K562 (cell line): ENCODE measurements around the gene DUSP16. TPM values are rescaled to one million over a fixed set of nuclear protein-coding genes. Genes with fewer than 3 reads are reported as not detected.

ENCODE experiments used
- ATAC-seq: fragments of 200-7000 bp; cut with Tn5 transposase; 3 replicates; pipeline ENCODE4 v1.9.1; 2020; ENCODE audit warnings: moderate library complexity
- BruUV-seq: library from RNA; stranded (reverse); fragments of 400-500 nt; replicated peaks from 2 replicates; lab custom pipeline; 2021; lab: Mats Ljungman, UMichigan
- CTCF ChIA-PET: fragments of 300-600 bp; formaldehyde crosslinking; extraction: SDS; loops from one replicate; lab custom pipeline; 2021; ENCODE audit warnings: low intra/inter-chr PET ratio; lab: Yijun Ruan, JAX
- POLR2A ChIA-PET: fragments of 300-600, 350-650 bp; sonication (Branson Sonifier 250); formaldehyde crosslinking; extraction: SDS; loops from one replicate; lab custom pipeline; 2021; ENCODE audit warnings: antibody characterized with exemption, inconsistent platforms; lab: Yijun Ruan, JAX
- DNase-seq, 4 experiments: peaks; one replicate each; pipeline versions ENCODE4 v3.0.0 to v3.0.0-alpha.2; 2011 to 2018; ENCODE audit warnings: low spot score in 3 of 4, mixed read lengths in 3 of 4; ENCODE audit errors: extremely low read depth in 1 of 4
- FAIRE-seq: peaks from 2 replicates; lab custom pipeline; 2011; peaks lifted over from hg19 to GRCh38; lab: Jason Lieb, UNC
- H2AFZ ChIP-seq: 2 replicates; pipeline ENCODE4 v1.6.0; 2011; ENCODE audit warnings: low read depth, low read length, control low read depth, inconsistent platforms
- H3K27ac ChIP-seq: fragments of 200-600 bp; 3 replicates; pipeline ENCODE4 v1.8.0; 2011; ENCODE audit warnings: low read depth, mild to moderate bottlenecking, control low read depth, inconsistent platforms, low read length, moderate library complexity, mixed read lengths; ENCODE audit errors: extremely low read depth
- H3K27me3 ChIP-seq, 2 experiments: fragments of 300-600 bp in 1 of 2; 2 replicates in 1 of 2; 3 replicates in 1 of 2; pipeline versions ENCODE4 v1.6.0 to v1.8.0; 2011; ENCODE audit warnings: inconsistent platforms in 2 of 2, low read length in 2 of 2, mild to moderate bottlenecking in 1 of 2, mixed read lengths in 1 of 2, moderate library complexity in 1 of 2; ENCODE audit not compliant: control insufficient read depth in 2 of 2, insufficient read depth in 2 of 2
- H3K36me3 ChIP-seq: fragments of 300-600 bp; 3 replicates; pipeline ENCODE4 v1.8.0; 2011; ENCODE audit warnings: mild to moderate bottlenecking, low read length, inconsistent platforms; ENCODE audit not compliant: control insufficient read depth, insufficient read depth
- H3K4me1 ChIP-seq, 2 experiments: fragments of 200-600 bp in 1 of 2; replicated peaks in 1 of 2; 2 replicates in 1 of 2; 3 replicates in 1 of 2; pipeline versions ENCODE4 v1.5.1 to v1.8.0; 2011; ENCODE audit warnings: inconsistent platforms in 2 of 2, low read length in 2 of 2, mild to moderate bottlenecking in 1 of 2, mixed read lengths in 1 of 2, moderate library complexity in 1 of 2; ENCODE audit not compliant: control insufficient read depth in 2 of 2, insufficient read depth in 2 of 2
- H3K4me2 ChIP-seq: 2 replicates; pipeline ENCODE4 v1.6.1; 2011; ENCODE audit warnings: low read length, control low read depth, inconsistent platforms, mixed read lengths; ENCODE audit not compliant: insufficient read depth
- H3K4me3 ChIP-seq: fragments of 200-600 bp; sonication (generic), shearing (Covaris generic); 2 replicates; pipeline ENCODE4 v1.5.1; 2016; ENCODE audit warnings: control low read depth, inconsistent platforms
- H3K79me2 ChIP-seq: fragments of 200-600 bp; 3 replicates; pipeline ENCODE4 v1.8.0; 2011; ENCODE audit warnings: low read length, inconsistent platforms; ENCODE audit not compliant: control insufficient read depth, insufficient read depth
- H3K9ac ChIP-seq, 2 experiments: 2 replicates each; pipeline versions ENCODE4 v1.6.0 to v1.6.1; 2011; ENCODE audit warnings: low read depth in 2 of 2, low read length in 2 of 2, control low read depth in 1 of 2, inconsistent platforms in 1 of 2, mild to moderate bottlenecking in 1 of 2, mixed read lengths in 1 of 2; ENCODE audit not compliant: insufficient read depth in 1 of 2
- H3K9me1 ChIP-seq: one replicate; pipeline ENCODE4 v1.6.0; 2011; ENCODE audit warnings: inconsistent platforms, mild to moderate bottlenecking, low read length, moderate library complexity; ENCODE audit not compliant: control insufficient read depth, insufficient read depth
- H3K9me3 ChIP-seq: replicated peaks from 2 replicates; pipeline ENCODE4 v1.5.1; 2011; ENCODE audit warnings: low read depth, low read length, inconsistent platforms; ENCODE audit not compliant: control insufficient read depth, insufficient read depth
- H4K20me1 ChIP-seq: replicated peaks from 2 replicates; pipeline ENCODE4 v1.6.1; 2011; ENCODE audit warnings: low read length, inconsistent platforms, mixed read lengths; ENCODE audit not compliant: control insufficient read depth, insufficient read depth
- BMI1 ChIP-seq: fragments of 150-350 bp; IDR thresholded peaks from 2 replicates; pipeline ENCODE4 v1.6.1; 2014; ENCODE audit warnings: low read length
- DMBX1 ChIP-seq: fragments of 250-450 bp; sonication (Bioruptor Pico); IDR thresholded peaks from 2 replicates; pipeline ENCODE4 v1.8.0; 2022; ENCODE audit warnings: inconsistent platforms, mild to moderate bottlenecking, moderate library complexity, borderline replicate concordance
- KLF16 ChIP-seq: IDR thresholded peaks from 2 replicates; pipeline ENCODE4 v1.6.1; 2016; ENCODE audit warnings: antibody characterized with exemption
- SRSF9 ChIP-seq: fragments of 200-400 bp; formaldehyde crosslinking; IDR thresholded peaks from 2 replicates; pipeline ENCODE4 v1.6.1; 2017; ENCODE audit warnings: low read depth, low read length, borderline replicate concordance
- ZFP30 ChIP-seq: fragments of 250-450 bp; sonication (Bioruptor Pico); IDR thresholded peaks from 2 replicates; pipeline ENCODE4 v1.8.0; 2022; ENCODE audit warnings: moderate library complexity, mild to moderate bottlenecking, inconsistent platforms, borderline replicate concordance
- ZNF584 ChIP-seq: fragments of 200-800 bp; sonication (Bioruptor generic); IDR thresholded peaks from 2 replicates; pipeline ENCODE4 v1.6.1; 2016; ENCODE audit warnings: low read depth, mild to moderate bottlenecking, missing genetic modification characterization, missing compliant biosample characterization
- ZNF77 ChIP-seq: fragments of 250-450 bp; sonication (Bioruptor Pico); IDR thresholded peaks from 2 replicates; pipeline ENCODE4 v1.5.0; 2020
- WGBS: fragments of 100-300 bp; shearing (Covaris generic); methylation state at CpG from one replicate; pipeline ENCODE4 v1.1.6; 2016; ENCODE audit warnings: low coverage, mixed read lengths; ENCODE audit not compliant: insufficient coverage; ENCODE audit errors: missing lambda C conversion rate; 5-methylcytosine and 5-hydroxymethylcytosine counted together
- in situ Hi-C: fragments of 300-500 bp; cut with MboI; formaldehyde crosslinking; loops from 4 replicates; pipeline ENCODE4 v1.15.0; 2018; ENCODE audit warnings: inconsistent platforms, mixed read lengths
- intact Hi-C: fragments of 100-400 bp; cut with micrococcal nuclease; formaldehyde crosslinking; loops from 2 replicates; pipeline ENCODE4 v1.14.2; 2022
- polyA plus RNA-seq, 8 experiments: library from polyadenylated mRNA; depleted of rRNA in 4 of 8; stranded (reverse) in 5 of 8; unstranded in 3 of 8; fragments of >200 nt; fragmentation: Nextera tagmentation in 2 of 8; fragmentation: Illumina TruSeq in 1 of 8; extraction: Ambion mirVana in 2 of 8; extraction: Trizol in 1 of 8; gene quantifications; 2 replicates each; pipeline versions ENCODE4 v1.2.1 to v1.2.3, GENCODE V29; 2011 to 2014; ENCODE audit warnings: inconsistent platforms in 1 of 8, missing spikeins in 1 of 8
- total RNA-seq, 7 experiments: library from RNA; depleted of rRNA in 6 of 7; stranded (reverse); fragments of >200 nt in 6 of 7; fragmentation: Illumina TruSeq in 2 of 7; extraction: Trizol in 2 of 7; gene quantifications; 2 replicates each; pipeline versions ENCODE4 v1.2.1 to v1.2.3, GENCODE V29; 2011 to 2021; ENCODE audit warnings: low replicate concordance in 1 of 7
- TF ChIP-seq, protein P1 (sequence below): fragments of 450-650 bp; IDR thresholded peaks from 2 replicates; pipeline ENCODE4 v1.6.1; 2016; ENCODE audit warnings: low read depth
- TF ChIP-seq, protein P2 (sequence below): IDR thresholded peaks from 3 replicates; pipeline ENCODE4 v1.6.1; 2011; ENCODE audit warnings: borderline replicate concordance, mild to moderate bottlenecking, moderate library complexity; ENCODE audit not compliant: insufficient read length; ENCODE audit errors: extremely low read depth

Gene DUSP16
- total and polyA plus RNA-seq, 9 of the 15 experiments (the other 6 are each of a cell fraction or from before 2014, with no cell fraction given), result 0.70 to 12.3 (median 5.7) TPM

DNA sequence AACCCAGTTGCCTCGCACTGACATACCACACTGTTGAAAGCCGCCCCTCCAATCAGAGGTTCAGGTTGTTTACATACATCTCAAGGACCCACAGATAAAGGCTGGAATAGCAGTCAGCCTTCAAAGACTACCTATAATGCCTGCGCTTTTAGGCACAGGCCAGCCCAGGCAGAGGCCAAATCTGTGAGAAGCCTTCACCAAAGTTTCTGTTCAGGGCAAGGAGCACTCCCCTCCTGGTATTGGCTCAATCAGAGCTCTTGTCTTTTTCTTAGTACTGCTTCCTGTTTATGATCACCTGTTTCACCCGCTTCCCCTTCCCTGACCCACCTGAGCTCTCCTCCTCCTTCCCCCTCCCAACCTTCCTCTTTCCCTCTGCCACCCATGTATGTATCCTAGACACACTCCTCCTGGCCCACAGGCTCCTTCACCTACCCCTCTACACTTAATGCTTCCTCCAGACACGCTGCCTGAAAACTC, 34.8 kb downstream of the DUSP16 start:
- Histone ChIP-seq H2AFZ (no peak overlapping the region), H3K9ac (no peak overlapping the region; a peak in 1 of 4 replicates), H3K79me2 (no peaks in the 10 kb centered on the region), H3K4me1 (no peaks in the 10 kb centered on the region; a peak in 1 of 5 replicates), H3K9me3 (no peaks in the 10 kb centered on the region), H3K9me1 (peaks cover 3% of the 10 kb centered on the region), H4K20me1 (no peaks in the 10 kb centered on the region), H3K36me3 (no peaks in the 10 kb centered on the region), H3K27ac (no peak overlapping the region), H3K27me3 (no peaks in the 10 kb centered on the region), H3K4me2 (no peak overlapping the region), H3K4me3 (no peak overlapping the region)
- ChIA-PET CTCF (no interaction called here), POLR2A (no interaction called here)
- BruUV-seq, result no TSS peak
- intact Hi-C loops (no loop called here), in situ Hi-C loops (no loop called here)
- ATAC-seq, result peak; percentile 23; the same call in 2 of the 3 replicates
- WGBS, result 67% methylated on average over 4 of the region's 5 CpGs
- FAIRE-seq, result no peak
- TF ChIP-seq DMBX1 (no peak), SRSF9 (no peak), ZNF77 (CRISPR knock-in tag) (no peak), BMI1 (no peak), ZNF584 (CRISPR knock-in tag) (no peak), ZFP30 (no peak), KLF16 (no peak)
- TF ChIP-seq, protein P1, sequence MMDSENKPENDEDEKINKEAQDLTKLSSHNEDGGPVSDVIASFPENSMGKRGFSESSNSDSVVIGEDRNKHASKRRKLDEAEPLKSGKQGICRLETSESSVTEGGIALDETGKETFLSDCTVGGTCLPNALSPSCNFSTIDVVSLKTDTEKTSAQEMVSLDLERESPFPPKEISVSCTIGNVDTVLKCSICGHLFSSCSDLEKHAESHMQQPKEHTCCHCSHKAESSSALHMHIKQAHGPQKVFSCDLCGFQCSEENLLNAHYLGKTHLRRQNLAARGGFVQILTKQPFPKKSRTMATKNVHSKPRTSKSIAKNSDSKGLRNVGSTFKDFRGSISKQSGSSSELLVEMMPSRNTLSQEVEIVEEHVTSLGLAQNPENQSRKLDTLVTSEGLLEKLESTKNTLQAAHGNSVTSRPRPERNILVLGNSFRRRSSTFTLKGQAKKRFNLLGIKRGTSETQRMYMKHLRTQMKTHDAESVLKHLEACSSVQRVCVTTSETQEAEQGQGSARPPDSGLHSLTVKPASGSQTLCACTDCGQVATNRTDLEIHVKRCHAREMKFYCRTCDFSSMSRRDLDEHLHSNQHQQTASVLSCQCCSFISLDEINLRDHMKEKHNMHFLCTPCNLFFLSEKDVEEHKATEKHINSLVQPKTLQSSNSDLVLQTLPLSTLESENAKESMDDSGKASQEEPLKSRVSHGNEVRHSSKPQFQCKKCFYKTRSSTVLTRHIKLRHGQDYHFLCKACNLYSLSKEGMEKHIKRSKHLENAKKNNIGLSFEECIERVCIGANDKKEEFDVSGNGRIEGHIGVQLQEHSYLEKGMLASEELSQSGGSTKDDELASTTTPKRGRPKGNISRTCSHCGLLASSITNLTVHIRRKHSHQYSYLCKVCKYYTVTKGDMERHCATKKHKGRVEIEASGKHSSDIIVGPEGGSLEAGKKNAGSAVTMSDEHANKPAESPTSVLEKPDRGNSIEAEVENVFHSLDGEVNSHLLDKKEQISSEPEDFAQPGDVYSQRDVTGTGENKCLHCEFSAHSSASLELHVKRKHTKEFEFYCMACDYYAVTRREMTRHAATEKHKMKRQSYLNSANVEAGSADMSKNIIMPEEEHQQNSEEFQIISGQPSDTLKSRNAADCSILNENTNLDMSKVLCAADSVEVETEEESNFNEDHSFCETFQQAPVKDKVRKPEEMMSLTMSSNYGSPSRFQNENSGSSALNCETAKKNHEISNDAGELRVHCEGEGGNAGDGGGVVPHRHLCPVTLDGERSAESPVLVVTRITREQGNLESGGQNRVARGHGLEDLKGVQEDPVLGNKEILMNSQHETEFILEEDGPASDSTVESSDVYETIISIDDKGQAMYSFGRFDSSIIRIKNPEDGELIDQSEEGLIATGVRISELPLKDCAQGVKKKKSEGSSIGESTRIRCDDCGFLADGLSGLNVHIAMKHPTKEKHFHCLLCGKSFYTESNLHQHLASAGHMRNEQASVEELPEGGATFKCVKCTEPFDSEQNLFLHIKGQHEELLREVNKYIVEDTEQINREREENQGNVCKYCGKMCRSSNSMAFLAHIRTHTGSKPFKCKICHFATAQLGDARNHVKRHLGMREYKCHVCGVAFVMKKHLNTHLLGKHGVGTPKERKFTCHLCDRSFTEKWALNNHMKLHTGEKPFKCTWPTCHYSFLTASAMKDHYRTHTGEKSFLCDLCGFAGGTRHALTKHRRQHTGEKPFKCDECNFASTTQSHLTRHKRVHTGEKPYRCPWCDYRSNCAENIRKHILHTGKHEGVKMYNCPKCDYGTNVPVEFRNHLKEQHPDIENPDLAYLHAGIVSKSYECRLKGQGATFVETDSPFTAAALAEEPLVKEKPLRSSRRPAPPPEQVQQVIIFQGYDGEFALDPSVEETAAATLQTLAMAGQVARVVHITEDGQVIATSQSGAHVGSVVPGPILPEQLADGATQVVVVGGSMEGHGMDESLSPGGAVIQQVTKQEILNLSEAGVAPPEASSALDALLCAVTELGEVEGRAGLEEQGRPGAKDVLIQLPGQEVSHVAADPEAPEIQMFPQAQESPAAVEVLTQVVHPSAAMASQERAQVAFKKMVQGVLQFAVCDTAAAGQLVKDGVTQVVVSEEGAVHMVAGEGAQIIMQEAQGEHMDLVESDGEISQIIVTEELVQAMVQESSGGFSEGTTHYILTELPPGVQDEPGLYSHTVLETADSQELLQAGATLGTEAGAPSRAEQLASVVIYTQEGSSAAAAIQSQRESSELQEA, result no peak
- TF ChIP-seq, protein P2, sequence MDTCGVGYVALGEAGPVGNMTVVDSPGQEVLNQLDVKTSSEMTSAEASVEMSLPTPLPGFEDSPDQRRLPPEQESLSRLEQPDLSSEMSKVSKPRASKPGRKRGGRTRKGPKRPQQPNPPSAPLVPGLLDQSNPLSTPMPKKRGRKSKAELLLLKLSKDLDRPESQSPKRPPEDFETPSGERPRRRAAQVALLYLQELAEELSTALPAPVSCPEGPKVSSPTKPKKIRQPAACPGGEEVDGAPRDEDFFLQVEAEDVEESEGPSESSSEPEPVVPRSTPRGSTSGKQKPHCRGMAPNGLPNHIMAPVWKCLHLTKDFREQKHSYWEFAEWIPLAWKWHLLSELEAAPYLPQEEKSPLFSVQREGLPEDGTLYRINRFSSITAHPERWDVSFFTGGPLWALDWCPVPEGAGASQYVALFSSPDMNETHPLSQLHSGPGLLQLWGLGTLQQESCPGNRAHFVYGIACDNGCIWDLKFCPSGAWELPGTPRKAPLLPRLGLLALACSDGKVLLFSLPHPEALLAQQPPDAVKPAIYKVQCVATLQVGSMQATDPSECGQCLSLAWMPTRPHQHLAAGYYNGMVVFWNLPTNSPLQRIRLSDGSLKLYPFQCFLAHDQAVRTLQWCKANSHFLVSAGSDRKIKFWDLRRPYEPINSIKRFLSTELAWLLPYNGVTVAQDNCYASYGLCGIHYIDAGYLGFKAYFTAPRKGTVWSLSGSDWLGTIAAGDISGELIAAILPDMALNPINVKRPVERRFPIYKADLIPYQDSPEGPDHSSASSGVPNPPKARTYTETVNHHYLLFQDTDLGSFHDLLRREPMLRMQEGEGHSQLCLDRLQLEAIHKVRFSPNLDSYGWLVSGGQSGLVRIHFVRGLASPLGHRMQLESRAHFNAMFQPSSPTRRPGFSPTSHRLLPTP, result no peak
- DNase-seq, result no peak
